ENCODE results near the gene PDLIM1. TPM values are rescaled to one million over a fixed set of nuclear protein-coding genes. Genes with fewer than 3 reads are reported as not detected.

PDLIM1 gene
- total and polyA plus RNA-seq, 5 donors from 2014 or later: 0.83 to 7.3 (median 2.6) TPM; not detected in 1

GRCh38 chr10:95303950-95304349, 13.1 kb upstream of the PDLIM1 start:
- Histone ChIP-seq H3K4me3 (ENCODE audit: low read depth, low read length) (no peak overlapping the region), H3K27me3 (ENCODE audit: control insufficient read depth, insufficient read depth, low read length) (no peaks in the 10 kb centered on the region), H3K27ac (ENCODE audit: insufficient read depth, low read length, poor library complexity, severe bottlenecking) (no peak overlapping the region), H3K4me1 (ENCODE audit: control insufficient read depth, insufficient read depth, low read length, poor library complexity, severe bottlenecking) (no peaks in the 10 kb centered on the region), H3K9me3 (ENCODE audit: control insufficient read depth in 2 of 2, low read length in 2 of 2) (no peaks in the 10 kb centered on the region), H3K36me3 (ENCODE audit: control insufficient read depth, insufficient read depth, low read length) (no peaks in the 10 kb centered on the region)
- Mint-ChIP-seq H3K36me3 (no peaks in the 10 kb centered on the region), H3K4me3 (no peak overlapping the region), H3K27me3 (peaks cover 8% of the 10 kb centered on the region), H3K27ac (no peak overlapping the region), H3K9me3 (no peaks in the 10 kb centered on the region), H3K4me1 (no peaks in the 10 kb centered on the region)
- ATAC-seq (ENCODE audit: low read depth in 2 of 2): no peak
- DNase-seq: no peak

GRCh38 chr10:95303535-95303934, 12.7 kb upstream of the PDLIM1 start:
- no peak overlapping the region for H3K27ac ChIP-seq (ENCODE audit: insufficient read depth, low read length, poor library complexity, severe bottlenecking)
- ATAC-seq (ENCODE audit: low read depth in 2 of 2): no peak

GRCh38 chr10:95300022-95300539, 9.3 kb upstream of the PDLIM1 start:
- H3K9me3 Mint-ChIP-seq: peaks cover 0 to 3% (median 0%) of the 10 kb centered on the region in 7 donors
- no peaks in the 10 kb centered on the region for H3K27me3 ChIP-seq (ENCODE audit: control insufficient read depth, insufficient read depth, low read length)
- no peaks in the 10 kb centered on the region for H3K36me3 ChIP-seq (ENCODE audit: control insufficient read depth, insufficient read depth, low read length)
- peaks cover 8% of the 10 kb centered on the region for H3K27me3 Mint-ChIP-seq
- H3K9me3 ChIP-seq (ENCODE audit: control insufficient read depth in 2 of 2, low read length in 2 of 2): no peaks in the 10 kb centered on the region
- H3K4me1 Mint-ChIP-seq: peaks cover 0 to 8% (median 0%) of the 10 kb centered on the region in 4 donors
- ATAC-seq (ENCODE audit: low read depth in 2 of 2): no peak
- DNase-seq: no peak
- no peak overlapping the region for H3K27ac ChIP-seq (ENCODE audit: insufficient read depth, low read length, poor library complexity, severe bottlenecking)
- no peak overlapping the region for H3K27ac Mint-ChIP-seq
- H3K4me1 ChIP-seq (ENCODE audit: control insufficient read depth, insufficient read depth, low read length, poor library complexity, severe bottlenecking): peaks cover 6% of the 10 kb centered on the region
- no peaks in the 10 kb centered on the region for H3K36me3 Mint-ChIP-seq
- no peak overlapping the region for H3K4me3 Mint-ChIP-seq
- no peak overlapping the region for H3K4me3 ChIP-seq (ENCODE audit: low read depth, low read length)

More at GRCh38 chr10:95303535-95303934, 12.7 kb upstream of the PDLIM1 start:
- Mint-ChIP-seq H3K4me1 (no peaks in the 10 kb centered on the region), H3K27me3 (peaks cover 8% of the 10 kb centered on the region), H3K36me3 (no peaks in the 10 kb centered on the region), H3K27ac (no peak overlapping the region), H3K9me3 (no peaks in the 10 kb centered on the region), H3K4me3 (no peak overlapping the region)
- H3K4me1 ChIP-seq (ENCODE audit: control insufficient read depth, insufficient read depth, low read length, poor library complexity, severe bottlenecking): no peaks in the 10 kb centered on the region
- no peak for DNase-seq
- no peak overlapping the region for H3K4me3 ChIP-seq (ENCODE audit: low read depth, low read length)
- no peaks in the 10 kb centered on the region for H3K9me3 ChIP-seq (ENCODE audit: control insufficient read depth in 2 of 2, low read length in 2 of 2)
- no peaks in the 10 kb centered on the region for H3K27me3 ChIP-seq (ENCODE audit: control insufficient read depth, insufficient read depth, low read length)
- H3K36me3 ChIP-seq (ENCODE audit: control insufficient read depth, insufficient read depth, low read length): no peaks in the 10 kb centered on the region

- peaks cover 10% of the 10 kb centered on the region for H3K4me1 ChIP-seq (ENCODE audit: control insufficient read depth, insufficient read depth, low read length, poor library complexity, severe bottlenecking)
Measured at GRCh38 chr10:95297402-95297801, 6.6 kb upstream of the PDLIM1 start.

GRCh38 chr10:95296764-95297163, 6.0 kb upstream of the PDLIM1 start:
- Mint-ChIP-seq H3K36me3 (no peaks in the 10 kb centered on the region), H3K9me3 (peaks cover 0 to 3% (median 0%) of the 10 kb centered on the region in 7 donors), H3K27me3 (peaks cover 27% of the 10 kb centered on the region), H3K4me3 (no peak overlapping the region), H3K27ac (no peak overlapping the region), H3K4me1 (peaks cover 0 to 20% (median 4%) of the 10 kb centered on the region in 4 donors)
- peaks cover 10% of the 10 kb centered on the region for H3K4me1 ChIP-seq (ENCODE audit: control insufficient read depth, insufficient read depth, low read length, poor library complexity, severe bottlenecking)
- H3K9me3 ChIP-seq (ENCODE audit: control insufficient read depth in 2 of 2, low read length in 2 of 2): no peaks in the 10 kb centered on the region
- H3K4me3 ChIP-seq (ENCODE audit: low read depth, low read length): no peak overlapping the region
- H3K27ac ChIP-seq (ENCODE audit: insufficient read depth, low read length, poor library complexity, severe bottlenecking): no peak overlapping the region
- no peak for DNase-seq
- no peak for ATAC-seq (ENCODE audit: low read depth in 2 of 2)
- peaks cover 4% of the 10 kb centered on the region for H3K27me3 ChIP-seq (ENCODE audit: control insufficient read depth, insufficient read depth, low read length)
- H3K36me3 ChIP-seq (ENCODE audit: control insufficient read depth, insufficient read depth, low read length): no peaks in the 10 kb centered on the region

More at GRCh38 chr10:95297402-95297801, 6.6 kb upstream of the PDLIM1 start:
- Histone ChIP-seq H3K9me3 (ENCODE audit: control insufficient read depth in 2 of 2, low read length in 2 of 2) (no peaks in the 10 kb centered on the region), H3K4me3 (ENCODE audit: low read depth, low read length) (no peak overlapping the region), H3K36me3 (ENCODE audit: control insufficient read depth, insufficient read depth, low read length) (no peaks in the 10 kb centered on the region), H3K27me3 (ENCODE audit: control insufficient read depth, insufficient read depth, low read length) (peaks cover 4% of the 10 kb centered on the region), H3K27ac (ENCODE audit: insufficient read depth, low read length, poor library complexity, severe bottlenecking) (no peak overlapping the region)
- no peaks in the 10 kb centered on the region for H3K36me3 Mint-ChIP-seq
- H3K27me3 Mint-ChIP-seq: peaks cover 21% of the 10 kb centered on the region
- peaks cover 0 to 3% (median 0%) of the 10 kb centered on the region in 7 donors for H3K9me3 Mint-ChIP-seq
- peaks cover 0 to 17% (median 3%) of the 10 kb centered on the region in 4 donors for H3K4me1 Mint-ChIP-seq
- peak overlapping the region in 1 of 3 donors; percentile 8 for H3K27ac Mint-ChIP-seq
- no peak for ATAC-seq (ENCODE audit: low read depth in 2 of 2)
- no peak overlapping the region for H3K4me3 Mint-ChIP-seq
- no peak for DNase-seq

- Histone ChIP-seq H3K4me3 (ENCODE audit: low read depth, low read length) (peak overlapping the region; percentile 43), H3K27ac (ENCODE audit: insufficient read depth, low read length, poor library complexity, severe bottlenecking) (no peak overlapping the region), H3K9me3 (ENCODE audit: control insufficient read depth in 2 of 2, low read length in 2 of 2) (no peaks in the 10 kb centered on the region), H3K36me3 (ENCODE audit: control insufficient read depth, insufficient read depth, low read length) (no peaks in the 10 kb centered on the region), H3K4me1 (ENCODE audit: control insufficient read depth, insufficient read depth, low read length, poor library complexity, severe bottlenecking) (peaks cover 15% of the 10 kb centered on the region), H3K27me3 (ENCODE audit: control insufficient read depth, insufficient read depth, low read length) (peaks cover 8% of the 10 kb centered on the region)
- peaks cover 0 to 28% (median 6%) of the 10 kb centered on the region in 4 donors for H3K4me1 Mint-ChIP-seq
- peak overlapping the region in 3 of 4 donors; percentile 50 to 73 (median 56) for H3K4me3 Mint-ChIP-seq
- ATAC-seq (ENCODE audit: low read depth in 2 of 2) (peak; percentile 39 to 51), DNase-seq (peak in 2 of 3 donors; percentile 8 to 89)
- H3K36me3 Mint-ChIP-seq: no peaks in the 10 kb centered on the region
- peaks cover 35% of the 10 kb centered on the region for H3K27me3 Mint-ChIP-seq
- H3K9me3 Mint-ChIP-seq: peaks cover 0 to 5% (median 0%) of the 10 kb centered on the region in 7 donors
- peak overlapping the region in 1 of 3 donors; percentile 55 for H3K27ac Mint-ChIP-seq
Measured at GRCh38 chr10:95295031-95295755, 4.4 kb upstream of the PDLIM1 start.

GRCh38 chr10:95293631-95294030, 2.8 kb upstream of the PDLIM1 start:
- H3K9me3 ChIP-seq (ENCODE audit: control insufficient read depth in 2 of 2, low read length in 2 of 2): no peaks in the 10 kb centered on the region
- Mint-ChIP-seq H3K4me3 (no peak overlapping the region), H3K27me3 (peaks cover 46% of the 10 kb centered on the region), H3K27ac (no peak overlapping the region), H3K36me3 (no peaks in the 10 kb centered on the region), H3K9me3 (peaks cover 0 to 5% (median 0%) of the 10 kb centered on the region in 7 donors), H3K4me1 (peaks cover 0 to 34% (median 6%) of the 10 kb centered on the region in 4 donors)
- no peak overlapping the region for H3K27ac ChIP-seq (ENCODE audit: insufficient read depth, low read length, poor library complexity, severe bottlenecking)
- H3K27me3 ChIP-seq (ENCODE audit: control insufficient read depth, insufficient read depth, low read length): peaks cover 18% of the 10 kb centered on the region
- H3K36me3 ChIP-seq (ENCODE audit: control insufficient read depth, insufficient read depth, low read length): no peaks in the 10 kb centered on the region
- no peak overlapping the region for H3K4me3 ChIP-seq (ENCODE audit: low read depth, low read length)
- DNase-seq (no peak), ATAC-seq (ENCODE audit: low read depth in 2 of 2) (no peak)
- peaks cover 15% of the 10 kb centered on the region for H3K4me1 ChIP-seq (ENCODE audit: control insufficient read depth, insufficient read depth, low read length, poor library complexity, severe bottlenecking)
